Mesothelial cell of epicardium (in vitro differentiated cells): ENCODE data around the gene TGFB3. TPM values are rescaled to one million over a fixed set of nuclear protein-coding genes. Genes with fewer than 3 reads are reported as not detected.

Source experiments
- DNase-seq, 2 experiments: peaks; one replicate each; pipeline ENCODE4 v3.0.0; 2021; ENCODE audit warnings: low spot score in 2 of 2; ENCODE audit not compliant: unreplicated experiment in 2 of 2
- H3K27ac Mint-ChIP-seq: 2 replicates; pipeline ENCODE4 v1.8.0; 2021; ENCODE audit warnings: mixed read lengths
- H3K27me3 Mint-ChIP-seq: 2 replicates; pipeline ENCODE4 v1.8.0; 2021; ENCODE audit warnings: low read depth, mixed read lengths
- H3K36me3 Mint-ChIP-seq: 2 replicates; pipeline ENCODE4 v1.8.0; 2021; ENCODE audit warnings: mixed read lengths
- H3K4me1 Mint-ChIP-seq: 2 replicates; pipeline ENCODE4 v1.8.0; 2021; ENCODE audit warnings: mixed read lengths
- H3K4me3 Mint-ChIP-seq: 2 replicates; pipeline ENCODE4 v1.8.0; 2021; ENCODE audit warnings: mild to moderate bottlenecking, moderate library complexity, mixed read lengths
- H3K9me3 Mint-ChIP-seq: 2 replicates; pipeline ENCODE4 v1.8.0; 2021; ENCODE audit warnings: mixed read lengths
- CTCF ChIP-seq: fragments of 200-600 bp; sonication (generic); IDR thresholded peaks from one replicate; pipeline ENCODE4 v1.5.0; 2021; ENCODE audit warnings: antibody characterized with exemption; ENCODE audit not compliant: unreplicated experiment
- total RNA-seq: library from RNA; stranded (reverse); gene quantifications from 3 replicates; pipeline ENCODE4 v1.2.1, GENCODE V29; 2021

TGFB3 gene
- total RNA-seq, 1 donor from 2014 or later = 62.0 TPM

GRCh38 chr14:75959031-75959430, 22.8 kb downstream of the TGFB3 start:
- no peak for TF ChIP-seq CTCF
- Mint-ChIP-seq H3K27ac (no peak overlapping the region), H3K36me3 (peaks cover 54% of the 10 kb centered on the region), H3K4me3 (no peak overlapping the region), H3K9me3 (no peaks in the 10 kb centered on the region), H3K4me1 (peaks cover 5% of the 10 kb centered on the region), H3K27me3 (no peaks in the 10 kb centered on the region)
- DNase-seq = no peak

- peaks cover 15% of the 10 kb centered on the region for H3K36me3 Mint-ChIP-seq
- no peak overlapping the region for H3K27ac Mint-ChIP-seq
- no peak for TF ChIP-seq CTCF
- H3K4me1 Mint-ChIP-seq = no peaks in the 10 kb centered on the region
- DNase-seq = no peak
- no peaks in the 10 kb centered on the region for H3K27me3 Mint-ChIP-seq
- no peak overlapping the region for H3K4me3 Mint-ChIP-seq
- H3K9me3 Mint-ChIP-seq = peaks cover 9% of the 10 kb centered on the region
Measured at GRCh38 chr14:75952489-75952888, 29.3 kb downstream of the TGFB3 start.

- no peak for TF ChIP-seq CTCF
- Mint-ChIP-seq H3K27me3 (no peaks in the 10 kb centered on the region), H3K27ac (no peak overlapping the region), H3K36me3 (peaks cover 9% of the 10 kb centered on the region), H3K4me3 (no peak overlapping the region), H3K9me3 (peaks cover under 1% of the 10 kb centered on the region), H3K4me1 (no peaks in the 10 kb centered on the region)
- DNase-seq = no peak
Measured at GRCh38 chr14:75946785-75947184, 35.0 kb downstream of the TGFB3 start.

GRCh38 chr14:75944607-75945241, 37.1 kb downstream of the TGFB3 start:
- DNase-seq = no peak
- Mint-ChIP-seq H3K4me3 (no peak overlapping the region), H3K9me3 (no peaks in the 10 kb centered on the region), H3K27me3 (no peaks in the 10 kb centered on the region), H3K36me3 (peaks cover 6% of the 10 kb centered on the region), H3K27ac (no peak overlapping the region), H3K4me1 (no peaks in the 10 kb centered on the region)
- no peak for TF ChIP-seq CTCF

- peaks cover 6% of the 10 kb centered on the region for H3K36me3 Mint-ChIP-seq
- H3K9me3 Mint-ChIP-seq = no peaks in the 10 kb centered on the region
- no peaks in the 10 kb centered on the region for H3K27me3 Mint-ChIP-seq
- H3K27ac Mint-ChIP-seq = no peak overlapping the region
- TF ChIP-seq CTCF = no peak
- no peaks in the 10 kb centered on the region for H3K4me1 Mint-ChIP-seq
- DNase-seq = no peak
- H3K4me3 Mint-ChIP-seq = no peak overlapping the region
Measured at GRCh38 chr14:75941030-75941429, 40.8 kb downstream of the TGFB3 start.

- Mint-ChIP-seq H3K9me3 (no peaks in the 10 kb centered on the region), H3K36me3 (peaks cover 6% of the 10 kb centered on the region), H3K27me3 (no peaks in the 10 kb centered on the region), H3K4me1 (peaks cover 5% of the 10 kb centered on the region), H3K27ac (no peak overlapping the region), H3K4me3 (no peak overlapping the region)
- TF ChIP-seq CTCF = no peak
- DNase-seq = no peak
Measured at GRCh38 chr14:75939200-75939599, 42.6 kb downstream of the TGFB3 start.
